Astrocyte of the hippocampus (primary cell): ENCODE measurements around the gene MTPN.

Source experiments
- DNase-seq: peaks from one replicate; pipeline ENCODE4 v3.0.0; 2011; ENCODE audit warnings: low read depth, low spot score

MTPN gene

GRCh38 chr7:135977007-135977741, at the start of gene MTPN:
MTPN (minus strand) TSS chr7:135977359; CDS start chr7:135977100, 259 bp downstream.
- DNase-seq = peak; percentile 98

- DNase-seq = no peak
Observed at GRCh38 chr7:136026209-136026608, 49.0 kb upstream of the MTPN start.

GRCh38 chr7:136023134-136023869, 46.1 kb upstream of the MTPN start:
- DNase-seq = no peak

GRCh38 chr7:136020556-136020955, 43.4 kb upstream of the MTPN start:
- DNase-seq = no peak

GRCh38 chr7:136018104-136018503, 40.9 kb upstream of the MTPN start:
- no peak for DNase-seq

GRCh38 chr7:136016649-136017395, 39.7 kb upstream of the MTPN start:
- no peak for DNase-seq

GRCh38 chr7:136015638-136016037, 38.5 kb upstream of the MTPN start:
- DNase-seq = no peak

GRCh38 chr7:136014659-136015058, 37.5 kb upstream of the MTPN start:
- no peak for DNase-seq

GRCh38 chr7:136012238-136012637, 35.1 kb upstream of the MTPN start:
- DNase-seq = no peak

GRCh38 chr7:136009488-136010079, 32.4 kb upstream of the MTPN start:
- peak; percentile 65 for DNase-seq

- DNase-seq = no peak
Observed at GRCh38 chr7:136006208-136006607, 29.0 kb upstream of the MTPN start.

GRCh38 chr7:136004083-136004482, 26.9 kb upstream of the MTPN start:
- DNase-seq = no peak

- no peak for DNase-seq
Observed at GRCh38 chr7:136002802-136003201, 25.6 kb upstream of the MTPN start.

GRCh38 chr7:136000288-136000913, 23.2 kb upstream of the MTPN start:
- no peak for DNase-seq

- DNase-seq = no peak
Observed at GRCh38 chr7:135998081-135998480, 20.9 kb upstream of the MTPN start.

- no peak for DNase-seq
Observed at GRCh38 chr7:135995748-135996147, 18.6 kb upstream of the MTPN start.

GRCh38 chr7:135994466-135995205, 17.5 kb upstream of the MTPN start:
- DNase-seq = peak; percentile 60

GRCh38 chr7:135993950-135994349, 16.8 kb upstream of the MTPN start:
- DNase-seq = no peak

- DNase-seq = no peak
Observed at GRCh38 chr7:135991906-135992305, 14.7 kb upstream of the MTPN start.

GRCh38 chr7:135991322-135991721, 14.2 kb upstream of the MTPN start:
- no peak for DNase-seq

GRCh38 chr7:135990258-135990657, 13.1 kb upstream of the MTPN start:
- DNase-seq = no peak
